Common myeloid progenitor, CD34-positive (primary cell): ENCODE data around the gene DACT1.

Experiments used
- CTCF ChIA-PET: fragments of 350-600 bp; sonication (Branson Sonifier 250); formaldehyde crosslinking; loops from one replicate; lab custom pipeline; 2021; ENCODE audit warnings: antibody characterized with exemption; lab: Charles Lee
- POLR2A ChIA-PET: fragments of 350-600 bp; sonication (Branson Sonifier 250); formaldehyde crosslinking; loops from one replicate; lab custom pipeline; 2021; ENCODE audit warnings: antibody characterized with exemption; lab: Charles Lee
- DNase-seq, 3 donors: peaks; one replicate each; pipeline versions ENCODE4 v3.0.0 to v3.0.0-alpha.2; 2013
- H3K27ac ChIP-seq, 2 experiments: 1 replicate in 1 of 2; 2 replicates in 1 of 2; pipeline ENCODE4 v1.7.0; 2013; ENCODE audit warnings: inconsistent platforms in 2 of 2, low read length in 2 of 2, mild to moderate bottlenecking in 2 of 2, low read depth in 1 of 2, moderate library complexity in 1 of 2; ENCODE audit not compliant: severe bottlenecking in 2 of 2, insufficient read depth in 1 of 2, poor library complexity in 1 of 2
- H3K27me3 ChIP-seq, 5 experiments: replicated peaks in 2 of 5; 1 replicate in 3 of 5; 2 replicates in 2 of 5; pipeline versions ENCODE4 v1.6.1 to v1.7.0; 2013; ENCODE audit warnings: low read length in 4 of 5, mild to moderate bottlenecking in 2 of 5, moderate library complexity in 2 of 5, inconsistent platforms in 1 of 5; ENCODE audit not compliant: insufficient read depth in 5 of 5, control insufficient read depth in 4 of 5
- H3K36me3 ChIP-seq, 4 experiments: 1 replicate in 2 of 4; 2 replicates in 2 of 4; pipeline versions ENCODE4 v1.6.1 to v1.7.0; 2013; ENCODE audit warnings: low read length in 3 of 4, control low read depth in 1 of 4, mild to moderate bottlenecking in 1 of 4; ENCODE audit not compliant: control insufficient read depth in 4 of 4, insufficient read depth in 4 of 4
- H3K4me1 ChIP-seq, 4 experiments: 1 replicate in 3 of 4; 2 replicates in 1 of 4; pipeline versions ENCODE4 v1.6.1 to v1.7.1; 2013; ENCODE audit warnings: low read length in 3 of 4, mild to moderate bottlenecking in 3 of 4, control low read depth in 1 of 4, inconsistent platforms in 1 of 4, moderate library complexity in 1 of 4; ENCODE audit not compliant: control insufficient read depth in 4 of 4, insufficient read depth in 4 of 4; ENCODE audit errors: control extremely low read depth in 1 of 4
- H3K4me3 ChIP-seq, 7 experiments: 1 replicate in 4 of 7; 2 replicates in 3 of 7; pipeline versions ENCODE4 v1.5.1 to v1.7.0; 2013; ENCODE audit warnings: mild to moderate bottlenecking in 7 of 7, low read length in 6 of 7, moderate library complexity in 6 of 7, inconsistent platforms in 2 of 7, low read depth in 2 of 7, control low read depth in 1 of 7; ENCODE audit not compliant: insufficient read depth in 4 of 7, control insufficient read depth in 1 of 7; ENCODE audit errors: extremely low read depth in 1 of 7
- H3K9me3 ChIP-seq, 5 experiments: 1 replicate in 4 of 5; 2 replicates in 1 of 5; pipeline versions ENCODE4 v1.6.1 to v1.7.1; 2013; ENCODE audit warnings: low read length in 4 of 5, mild to moderate bottlenecking in 2 of 5, inconsistent platforms in 1 of 5, low read depth in 1 of 5, moderate library complexity in 1 of 5; ENCODE audit not compliant: control insufficient read depth in 4 of 5, insufficient read depth in 2 of 5; ENCODE audit errors: control extremely low read depth in 1 of 5
- WGBS: methylation state at CpG from one replicate; pipeline ENCODE4 v1.1.5; 2013; ENCODE audit not compliant: insufficient coverage; 5-methylcytosine and 5-hydroxymethylcytosine counted together

Gene DACT1

GRCh38 chr14:58673722-58674121 lies 36.0 kb downstream of the DACT1 start:
- WGBS, result 100% methylated on average over 1 of the region's 2 CpGs
- no peaks in the 10 kb centered on the region for H3K9me3 ChIP-seq
- POLR2A ChIA-PET, result no interaction called here
- no peak overlapping the region for H3K27ac ChIP-seq
- no peak overlapping the region for H3K4me3 ChIP-seq
- no peaks in the 10 kb centered on the region for H3K36me3 ChIP-seq
- H3K27me3 ChIP-seq, result no peaks in the 10 kb centered on the region
- peaks cover 0 to 2% (median 0%) of the 10 kb centered on the region in 4 experiments for H3K4me1 ChIP-seq
- CTCF ChIA-PET, result no interaction called here
- DNase-seq, result no peak

- no peaks in the 10 kb centered on the region for H3K9me3 ChIP-seq
- ChIA-PET POLR2A (interaction anchor here (0.7 kb wide), 1 partner anchor 81 kb away, joined by 4 read pairs; no protein-coding TSS in a partner anchor), CTCF (interaction anchor here (1.9 kb wide), 1 partner anchor 9 kb away, joined by 4 read pairs; no protein-coding TSS in a partner anchor)
- no peak overlapping the region for H3K4me3 ChIP-seq
- 93% methylated on average over 2 of the region's 5 CpGs for WGBS
- H3K27ac ChIP-seq, result no peak overlapping the region
- no peaks in the 10 kb centered on the region for H3K27me3 ChIP-seq
- H3K36me3 ChIP-seq, result no peaks in the 10 kb centered on the region
- H3K4me1 ChIP-seq, result no peaks in the 10 kb centered on the region
- DNase-seq, result no peak
Measured at GRCh38 chr14:58677001-58677400, 39.2 kb downstream of the DACT1 start.

DNA sequence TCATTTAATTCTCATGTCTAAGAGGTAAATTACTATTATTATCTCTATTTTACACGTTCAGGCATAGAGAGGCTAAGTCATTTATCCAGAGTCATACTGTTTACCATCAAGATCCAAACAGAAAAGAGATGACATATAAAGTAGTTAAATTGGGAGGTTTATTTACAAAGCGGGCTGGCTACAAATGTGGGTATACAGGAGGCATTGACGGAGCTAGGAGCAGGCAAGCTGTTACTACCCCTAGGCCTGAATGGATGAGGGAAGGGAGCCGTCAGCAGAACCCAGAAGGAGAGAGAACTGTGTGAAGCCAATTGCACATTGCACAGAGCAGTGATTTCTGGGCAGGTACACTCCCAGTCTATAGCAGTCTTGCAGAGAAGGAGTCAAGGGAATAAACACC lies 39.8 kb downstream of the DACT1 start:
- no peak for DNase-seq
- 100% methylated on average over 3 of the region's 4 CpGs for WGBS
- Histone ChIP-seq H3K36me3 (no peaks in the 10 kb centered on the region), H3K9me3 (no peaks in the 10 kb centered on the region), H3K4me3 (no peak overlapping the region), H3K27me3 (no peaks in the 10 kb centered on the region), H3K27ac (no peak overlapping the region), H3K4me1 (no peaks in the 10 kb centered on the region)
- ChIA-PET CTCF (interaction anchor here (1.9 kb wide), 1 partner anchor 9 kb away, joined by 4 read pairs; no protein-coding TSS in a partner anchor), POLR2A (interaction anchor here (0.6 kb wide), 1 partner anchor 81 kb away, joined by 3 read pairs; no protein-coding TSS in a partner anchor)

- Histone ChIP-seq H3K27me3 (no peaks in the 10 kb centered on the region), H3K36me3 (no peaks in the 10 kb centered on the region), H3K9me3 (no peaks in the 10 kb centered on the region), H3K27ac (no peak overlapping the region), H3K4me3 (no peak overlapping the region), H3K4me1 (no peaks in the 10 kb centered on the region)
- WGBS, result 100% methylated on average over 1 of the region's 1 CpG
- ChIA-PET POLR2A (interaction anchor here (0.6 kb wide), 1 partner anchor 81 kb away, joined by 3 read pairs; no protein-coding TSS in a partner anchor), CTCF (interaction anchor here (1.3 to 1.9 kb wide), 3 partner anchors 10 to 176 kb away, joined by 3 to 4 read pairs (median 4); no protein-coding TSS in a partner anchor)
- no peak for DNase-seq
Measured at GRCh38 chr14:58677996-58678395, 40.2 kb downstream of the DACT1 start.

DNA sequence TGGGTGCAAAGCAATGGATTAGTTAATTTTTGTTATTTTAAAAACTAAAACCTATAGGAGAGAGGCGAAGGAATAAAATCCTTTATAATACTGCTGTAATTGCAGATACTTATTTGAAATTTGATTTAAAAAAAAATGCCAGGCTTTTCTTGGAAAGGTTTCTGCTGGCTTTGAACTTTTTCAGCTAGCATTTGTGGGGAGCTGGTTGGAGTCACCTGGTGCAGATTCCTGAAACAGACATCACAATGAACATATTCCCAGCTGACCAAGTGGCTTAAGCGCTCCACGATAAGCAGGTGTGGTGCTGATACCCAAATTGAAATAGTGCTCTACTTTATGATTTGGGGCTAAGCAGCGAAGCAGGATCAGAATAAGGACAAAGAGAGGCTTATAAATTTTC lies 42.9 kb downstream of the DACT1 start:
- no peak overlapping the region for H3K27ac ChIP-seq
- H3K4me1 ChIP-seq, result no peaks in the 10 kb centered on the region
- WGBS, result 94% methylated on average over 3 of the region's 4 CpGs
- no peaks in the 10 kb centered on the region for H3K27me3 ChIP-seq
- POLR2A ChIA-PET, result no interaction called here
- no peaks in the 10 kb centered on the region for H3K9me3 ChIP-seq
- DNase-seq, result no peak
- H3K4me3 ChIP-seq, result no peak overlapping the region
- CTCF ChIA-PET, result no interaction called here
- H3K36me3 ChIP-seq, result no peaks in the 10 kb centered on the region

DNA sequence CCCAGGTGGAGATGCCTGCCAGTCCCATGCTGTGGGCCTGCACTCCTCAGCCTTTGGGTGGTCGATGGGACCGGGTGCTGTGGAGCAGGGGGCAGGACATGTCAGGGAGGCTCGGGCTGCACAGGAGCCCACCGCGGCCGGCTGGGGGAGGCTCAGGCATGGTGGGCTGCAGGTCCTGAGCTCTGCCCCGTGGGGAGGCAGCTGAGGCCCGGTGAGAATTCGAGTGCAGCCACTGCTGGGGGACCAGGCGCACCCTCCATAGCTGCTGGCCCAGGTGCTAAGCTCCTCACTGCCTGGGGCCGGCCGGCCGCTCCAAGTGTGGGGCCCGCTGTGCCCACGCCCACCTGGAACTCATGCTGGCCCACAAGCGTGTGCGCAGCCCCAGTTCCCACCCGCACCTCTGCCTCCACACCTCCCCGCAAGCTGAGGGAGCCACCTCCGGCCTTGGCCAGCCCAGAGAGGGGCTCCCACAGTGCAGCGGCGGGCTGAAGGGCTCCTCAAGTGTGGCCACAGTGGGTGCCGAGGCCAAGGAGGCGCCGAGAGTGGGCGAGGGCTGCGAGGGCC lies 49.6 kb downstream of the DACT1 start:
- Histone ChIP-seq H3K27me3 (no peaks in the 10 kb centered on the region), H3K9me3 (peaks cover 0 to 12% (median 0%) of the 10 kb centered on the region in 5 experiments), H3K27ac (no peak overlapping the region), H3K4me1 (no peaks in the 10 kb centered on the region), H3K36me3 (no peaks in the 10 kb centered on the region), H3K4me3 (no peak overlapping the region)
- no peak for DNase-seq
- ChIA-PET CTCF (no interaction called here), POLR2A (no interaction called here)
- 96% methylated on average over 17 of the region's 27 CpGs for WGBS

DNA sequence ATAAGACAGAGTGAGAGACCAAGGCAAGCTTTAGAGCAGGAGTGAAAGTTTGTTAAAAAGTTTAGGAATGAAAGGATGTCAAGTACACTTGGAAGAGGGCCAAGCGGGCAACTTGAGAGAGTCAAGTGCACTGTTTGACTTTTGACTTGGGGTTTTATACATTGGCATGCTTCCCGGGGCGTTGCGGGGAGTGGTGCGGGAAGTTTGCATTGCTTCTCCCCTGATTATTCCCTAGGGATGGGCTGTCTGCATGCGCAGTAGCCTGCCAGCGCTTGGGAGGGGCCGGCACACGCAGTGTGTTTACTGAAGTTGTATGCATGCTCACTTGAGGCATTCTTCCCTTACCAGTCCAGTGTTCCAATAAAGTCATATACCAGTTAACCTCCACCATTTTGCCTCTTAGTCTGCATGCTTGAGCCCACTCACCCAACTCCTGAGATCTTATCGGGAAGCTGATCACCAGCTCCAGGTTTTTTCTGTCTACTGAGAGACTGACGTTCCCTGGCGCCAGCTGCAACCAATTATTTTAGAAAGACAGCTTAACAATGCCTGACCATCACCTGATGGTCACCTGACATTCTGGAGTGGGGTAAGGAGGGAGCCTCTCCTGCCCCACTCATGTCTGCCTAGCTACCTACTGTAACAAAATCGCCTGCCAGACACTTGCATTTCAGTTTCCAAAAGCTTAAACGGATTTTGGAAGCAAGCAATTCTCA lies 53.2 kb downstream of the DACT1 start:
- ChIA-PET POLR2A (interaction anchor here (0.8 kb wide), 1 partner anchor 24 kb away, joined by 4 read pairs; no protein-coding TSS in a partner anchor), CTCF (no interaction called here)
- no peak overlapping the region for H3K27ac ChIP-seq
- H3K4me3 ChIP-seq, result no peak overlapping the region
- H3K27me3 ChIP-seq, result no peaks in the 10 kb centered on the region
- WGBS, result 95% methylated on average over 13 of the region's 14 CpGs
- H3K4me1 ChIP-seq, result no peaks in the 10 kb centered on the region
- DNase-seq, result no peak
- peaks cover 0 to 13% (median 0%) of the 10 kb centered on the region in 5 experiments for H3K9me3 ChIP-seq
- no peaks in the 10 kb centered on the region for H3K36me3 ChIP-seq
